ENCODE results near the gene LIMK2.
"Not testable (repeated sequence)": the region's sequence is repeated elsewhere in the genome, so short reads cannot be mapped to it uniquely, and the experiment has no call there.

LIMK2 gene

GRCh38 chr22:31211862-31212730, at the start of gene LIMK2:
TSS of gene LIMK2 (plus strand) at chr22:31212298. CDS start at chr22:31212409, 111 bp downstream.
- DNase-seq, result peak; percentile 95

DNA sequence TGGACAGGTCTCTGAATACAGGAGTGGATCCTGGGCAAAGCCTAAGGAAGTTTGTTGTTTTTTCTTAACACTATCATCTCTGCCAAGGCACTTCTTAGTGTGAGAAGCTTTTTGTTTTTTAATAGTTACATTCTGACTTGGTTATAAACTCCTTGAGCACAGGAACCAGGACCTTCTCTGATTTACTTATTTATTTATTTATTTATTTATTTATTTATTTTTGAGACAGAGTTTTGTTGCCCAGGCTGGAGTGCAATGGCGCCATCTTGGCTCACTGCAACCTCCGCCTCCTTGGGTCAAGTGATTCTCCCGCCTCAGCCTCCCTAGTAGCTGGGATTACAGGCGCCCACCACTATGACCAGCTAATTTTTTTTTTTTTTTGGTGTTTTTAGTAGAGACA, 41.1 kb upstream of the LIMK2 start:
- DNase-seq, result no peak

GRCh38 chr22:31171734-31172133, 40.4 kb upstream of the LIMK2 start:
- not testable (repeated sequence) for DNase-seq

DNA sequence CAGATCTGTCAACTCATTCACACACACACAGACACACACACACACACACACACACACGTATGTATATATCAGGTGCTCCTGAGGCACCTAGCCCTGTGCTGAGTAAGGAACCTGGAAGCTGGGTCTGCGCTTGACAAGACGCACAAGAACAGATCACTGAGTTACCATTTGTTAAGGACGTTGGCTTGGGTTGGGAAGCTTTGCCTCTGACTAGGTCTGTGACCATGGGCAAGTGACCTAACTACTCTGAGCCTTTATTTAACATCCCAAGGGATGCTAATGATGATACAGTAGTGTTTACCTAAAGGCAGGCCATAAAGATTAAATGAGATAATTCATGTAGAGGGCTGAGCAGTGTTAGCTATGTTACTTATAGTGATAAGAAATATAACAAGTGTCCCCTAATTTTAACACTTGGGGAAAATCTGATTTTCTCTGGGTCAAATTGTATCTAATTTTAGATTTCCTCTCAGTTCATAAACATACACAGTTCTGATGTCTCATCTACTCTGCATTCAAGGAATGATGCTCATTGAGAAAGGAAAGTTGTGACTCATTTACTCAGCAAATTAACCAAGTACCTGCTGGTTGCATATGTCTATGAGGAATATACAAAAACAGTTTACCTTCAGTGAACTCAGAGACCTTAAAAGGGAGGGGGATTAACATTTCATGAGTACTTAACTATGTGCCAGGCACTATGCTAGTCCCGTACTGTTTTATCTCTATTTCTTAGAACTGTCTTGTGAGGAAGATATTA, 38.5 kb upstream of the LIMK2 start:
- DNase-seq, result no peak

- DNase-seq, result no peak
Measured at GRCh38 chr22:31176923-31177322, 35.2 kb upstream of the LIMK2 start.

- peak; percentile 0 for DNase-seq
Measured at GRCh38 chr22:31177420-31178162, 34.5 kb upstream of the LIMK2 start.

DNA sequence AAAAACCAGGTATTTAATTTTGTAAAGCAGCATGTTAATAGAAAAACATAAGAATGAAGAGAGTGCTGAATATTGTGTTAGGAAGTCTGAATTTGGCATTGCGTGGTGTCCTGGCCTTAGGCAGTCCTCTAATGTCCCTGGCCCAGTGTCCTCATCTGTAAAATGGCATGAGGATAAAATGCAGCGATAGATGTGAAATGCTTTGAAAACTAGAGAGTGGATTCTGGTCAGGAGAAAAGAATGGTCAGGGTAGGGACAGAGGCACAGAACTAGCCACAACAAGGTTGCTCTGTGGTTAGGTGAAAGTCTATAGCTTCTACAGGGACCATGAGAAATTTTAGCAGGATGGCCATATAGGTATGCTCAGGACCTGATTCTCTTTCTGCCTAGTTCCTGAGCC, 33.2 kb upstream of the LIMK2 start:
- DNase-seq, result no peak

DNA sequence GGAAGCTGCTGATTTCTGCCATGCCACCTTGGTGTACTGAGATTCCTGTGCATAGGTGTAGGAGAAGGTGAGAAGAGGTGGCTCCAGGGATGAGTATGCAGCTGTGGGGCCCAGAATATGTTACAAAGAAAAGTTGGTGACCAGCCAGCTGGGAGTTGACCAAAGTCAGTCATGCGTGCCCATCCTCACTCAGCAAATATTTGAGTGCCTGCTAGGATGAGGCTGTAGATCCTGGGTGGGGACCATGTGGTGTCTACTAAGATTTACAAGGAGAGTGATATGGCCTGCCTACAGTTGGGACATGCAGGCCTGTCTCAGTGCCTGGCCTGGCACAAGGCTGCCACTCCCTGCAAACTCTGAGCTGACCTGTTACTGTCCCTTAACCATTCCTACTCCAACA, 32.8 kb upstream of the LIMK2 start:
- peak; percentile 2 for DNase-seq

DNA sequence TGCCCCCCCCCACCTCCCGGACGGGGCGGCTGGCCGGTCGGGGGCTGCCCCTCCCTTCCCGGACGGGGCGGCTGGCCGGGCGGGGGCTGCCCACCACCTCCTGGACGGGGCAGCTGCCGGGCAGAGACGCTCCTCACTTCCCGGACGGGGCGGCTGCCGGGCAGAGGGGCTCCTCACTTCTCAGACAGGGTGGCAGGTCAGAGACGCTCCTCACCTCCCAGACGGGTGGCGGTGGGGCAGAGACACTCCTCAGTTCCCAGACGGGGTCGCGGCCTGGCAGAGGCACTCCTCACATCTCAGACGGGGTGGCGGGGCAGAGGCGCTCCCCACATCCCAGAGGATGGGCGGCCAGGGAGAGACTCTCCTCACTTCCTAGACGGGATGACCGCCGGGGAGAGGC, 28.1 kb upstream of the LIMK2 start:
- no peak for DNase-seq

DNA sequence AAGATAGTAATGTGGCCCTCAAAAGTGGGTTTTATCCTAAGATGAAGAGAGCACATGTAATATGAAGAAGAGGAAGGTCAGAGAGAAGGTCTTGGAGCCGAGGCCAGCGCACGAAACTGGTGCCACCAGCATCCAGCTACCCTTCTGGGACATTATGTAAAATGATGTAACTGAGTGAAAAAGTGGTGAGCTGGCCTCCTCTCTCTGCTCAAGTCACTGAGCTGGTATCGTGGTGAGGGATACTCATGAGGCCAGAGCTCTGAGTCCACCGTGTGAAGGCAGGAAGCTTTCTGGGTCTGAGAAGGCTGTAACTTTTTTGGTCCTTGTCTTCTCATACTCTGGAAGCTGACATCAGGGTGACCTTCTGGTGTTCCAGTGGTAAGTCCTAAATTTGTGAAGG, 27.0 kb upstream of the LIMK2 start:
- no peak for DNase-seq

DNA sequence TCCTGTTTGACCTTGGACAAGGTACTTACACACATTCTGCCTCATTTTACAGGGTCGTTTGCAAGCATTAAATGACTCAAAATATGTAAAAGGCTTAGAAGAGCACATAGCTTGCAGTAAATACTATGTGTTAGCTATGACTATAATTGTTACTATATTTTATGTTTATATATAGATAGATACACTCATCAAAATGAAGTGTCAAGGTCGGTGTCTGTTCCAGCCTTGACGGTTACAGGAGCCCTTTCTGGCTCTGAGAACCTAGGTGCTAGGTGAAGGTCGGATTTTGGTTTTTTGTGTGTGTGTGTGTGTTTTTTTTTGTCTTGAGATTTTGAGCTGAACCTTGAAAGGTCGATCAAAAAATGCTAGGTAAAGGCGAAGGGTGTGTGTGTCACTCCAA, 24.5 kb upstream of the LIMK2 start:
- DNase-seq, result no peak

GRCh38 chr22:31192513-31192912, 19.6 kb upstream of the LIMK2 start:
- DNase-seq, result no peak

GRCh38 chr22:31193092-31193491, 19.0 kb upstream of the LIMK2 start:
- no peak for DNase-seq

- not testable (repeated sequence) for DNase-seq
Measured at GRCh38 chr22:31194681-31195080, 17.4 kb upstream of the LIMK2 start.

DNA sequence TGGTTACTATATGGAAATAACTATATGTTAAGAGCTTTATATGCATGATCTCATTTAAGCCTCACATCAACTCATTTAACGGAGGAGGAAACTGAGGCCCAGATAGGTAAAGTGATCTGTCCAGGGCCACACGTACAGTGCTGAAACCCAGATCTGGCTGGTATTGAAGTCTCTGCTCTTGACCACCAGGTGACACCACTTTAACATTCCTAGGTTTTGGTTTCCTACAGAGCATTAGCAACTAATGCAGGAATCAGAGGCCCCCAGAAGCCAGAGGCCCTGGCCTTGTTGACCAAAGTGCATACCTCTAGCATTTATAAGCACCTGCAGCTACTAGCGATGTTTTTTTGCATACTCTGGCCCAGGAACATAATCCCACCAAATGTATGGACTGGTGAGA, 12.9 kb upstream of the LIMK2 start:
- no peak for DNase-seq

GRCh38 chr22:31204352-31204984, 7.6 kb upstream of the LIMK2 start:
- DNase-seq, result not testable (repeated sequence)

- not testable (repeated sequence) for DNase-seq
Measured at GRCh38 chr22:31205059-31205458, 7.0 kb upstream of the LIMK2 start.

- DNase-seq, result not testable (repeated sequence)
Measured at GRCh38 chr22:31206460-31206859, 5.6 kb upstream of the LIMK2 start.

- peak; percentile 17 for DNase-seq
Measured at GRCh38 chr22:31206896-31207687, 5.0 kb upstream of the LIMK2 start.

DNA sequence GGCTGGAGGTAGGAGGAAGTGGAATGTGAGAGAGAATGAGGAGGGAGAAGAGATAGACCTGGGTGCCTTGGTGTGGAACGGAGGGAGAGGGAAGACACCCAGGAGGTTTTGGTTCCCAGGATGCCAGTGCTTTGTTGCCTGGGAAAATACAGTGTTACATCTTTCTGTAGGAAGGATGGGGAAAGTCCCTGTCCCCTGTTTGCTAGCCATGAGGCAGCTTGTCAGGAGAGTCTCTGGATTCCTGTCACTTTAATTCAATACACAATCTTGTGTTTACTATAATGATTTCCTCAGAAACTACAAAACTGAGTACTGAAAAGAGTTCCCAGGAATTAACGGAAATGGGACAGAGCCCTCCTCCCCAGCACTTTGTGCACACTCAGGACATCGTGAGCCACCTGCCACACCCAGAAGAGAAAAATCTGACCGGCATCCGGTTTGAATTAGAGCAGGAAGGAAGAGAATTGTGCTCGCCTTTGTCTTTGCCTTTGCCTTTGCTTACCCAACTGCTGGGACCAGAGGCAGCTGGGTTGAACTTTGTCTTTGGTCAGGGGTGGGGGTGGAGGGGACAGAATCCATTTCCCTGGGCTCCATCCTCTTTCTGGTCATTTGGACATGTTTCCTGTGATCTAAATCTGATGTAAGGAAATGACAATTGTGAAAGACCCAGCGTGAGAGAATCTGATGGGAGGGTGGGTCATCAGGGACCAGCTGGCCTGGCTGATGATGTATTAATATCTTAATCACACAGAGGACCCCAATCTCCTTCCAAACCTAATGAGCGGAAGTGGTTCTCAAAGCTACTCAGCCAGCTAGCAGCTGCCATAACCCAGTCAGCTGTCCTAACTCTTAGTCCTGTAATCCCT, 1.3 kb upstream of the LIMK2 start:
- DNase-seq, result no peak

GRCh38 chr22:31211482-31211861, 626 bp upstream of the LIMK2 start:
- DNase-seq, result no peak
